ENCODE results near the gene IDS. TPM values are rescaled to one million over a fixed set of nuclear protein-coding genes. Genes with fewer than 3 reads are reported as not detected.
A peak's percentile ranks its signal among the peaks of the same experiment; 100 is the strongest.
"Not testable (repeated sequence)": the region's sequence is repeated elsewhere in the genome, so short reads cannot be mapped to it uniquely, and the experiment has no call there.

IDS gene
- polyA plus RNA-seq, 4 donors: 32.4 to 42.5 (median 36.9) TPM

GRCh38 chrX:149503446-149503845 lies 1.7 kb downstream of the IDS start:
- DNase-seq (ENCODE audit: low read depth in 4 of 4, low spot score in 3 of 4): not testable (repeated sequence)

GRCh38 chrX:149502923-149503322 lies 2.2 kb downstream of the IDS start:
- not testable (repeated sequence) for DNase-seq (ENCODE audit: low read depth in 4 of 4, low spot score in 3 of 4)

- no peak for DNase-seq (ENCODE audit: low read depth in 4 of 4, low spot score in 3 of 4)
These were observed 5.3 kb downstream of the IDS start for GRCh38 chrX:149499766-149500165.

- no peak for DNase-seq (ENCODE audit: low read depth in 4 of 4, low spot score in 3 of 4)
These were observed 6.3 kb downstream of the IDS start for GRCh38 chrX:149498767-149499166.

DNA sequence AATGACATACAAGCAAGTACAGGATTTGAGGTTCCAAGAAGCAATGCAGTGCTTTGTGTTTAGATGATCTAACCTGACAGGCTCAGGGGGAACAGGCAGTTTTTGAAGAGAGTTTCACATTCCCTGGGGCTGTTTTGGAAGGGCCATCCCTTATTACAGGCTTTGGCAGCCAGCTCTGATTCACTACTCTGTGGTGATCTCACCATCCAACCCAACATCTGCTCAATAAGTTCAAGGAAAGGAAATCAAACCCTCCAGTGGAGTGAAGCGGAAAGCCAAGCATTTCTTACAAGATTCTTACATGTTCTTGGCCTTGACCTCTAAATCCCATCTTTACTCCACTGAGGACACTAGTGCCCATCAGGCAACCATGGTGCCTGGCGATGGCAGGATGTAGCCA lies 7.5 kb downstream of the IDS start:
- DNase-seq (ENCODE audit: low read depth in 4 of 4, low spot score in 3 of 4): no peak

GRCh38 chrX:149497054-149497453 lies 8.1 kb downstream of the IDS start:
- no peak for DNase-seq (ENCODE audit: low read depth in 4 of 4, low spot score in 3 of 4)

GRCh38 chrX:149495573-149496071 lies 9.5 kb downstream of the IDS start:
- no peak for DNase-seq (ENCODE audit: low read depth in 4 of 4, low spot score in 3 of 4)

GRCh38 chrX:149494844-149495565 lies 10.1 kb downstream of the IDS start:
- no peak for DNase-seq (ENCODE audit: low read depth in 4 of 4, low spot score in 3 of 4)

GRCh38 chrX:149493567-149494562 lies 11.2 kb downstream of the IDS start:
- DNase-seq (ENCODE audit: low read depth in 4 of 4, low spot score in 3 of 4): no peak

DNA sequence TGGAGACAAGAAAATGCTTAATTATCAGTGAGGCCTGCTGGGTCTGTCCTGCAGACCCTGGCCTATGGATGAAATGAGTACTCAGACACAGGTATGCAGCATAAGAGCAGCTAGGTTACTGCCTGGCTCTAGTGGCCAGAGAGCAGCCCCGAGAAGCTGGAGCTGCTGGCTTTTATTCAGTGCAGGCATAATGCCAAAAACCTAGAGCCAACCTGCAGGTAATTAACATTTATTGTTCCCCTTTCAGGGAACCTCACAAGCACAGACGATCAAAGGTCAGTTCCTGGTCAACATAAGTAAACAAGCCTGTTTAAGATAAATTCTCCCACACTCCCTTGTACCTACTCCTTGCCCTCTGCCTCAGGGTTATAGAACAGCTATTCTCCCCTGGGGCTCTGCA lies 13.3 kb downstream of the IDS start:
- DNase-seq (ENCODE audit: low read depth in 4 of 4, low spot score in 3 of 4): no peak

DNA sequence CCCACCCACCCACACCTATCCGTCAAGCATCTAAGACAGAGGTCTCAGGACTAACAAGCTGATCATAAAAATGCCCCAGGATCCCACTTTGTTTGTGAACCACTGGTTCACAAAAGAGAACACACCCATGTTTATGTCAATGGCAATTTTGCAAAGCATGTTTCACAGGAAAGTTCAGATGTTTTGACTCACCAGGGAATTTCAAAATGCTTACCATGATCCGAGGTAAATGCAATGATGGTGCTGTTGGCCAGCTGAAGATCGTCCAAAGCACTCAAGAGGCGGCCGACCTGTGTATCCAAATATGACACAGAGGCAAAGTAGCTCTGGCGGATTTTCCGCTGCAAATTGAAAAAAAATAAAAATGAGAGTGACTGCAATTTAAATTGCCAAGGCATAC lies 15.0 kb downstream of the IDS start:
- no peak for DNase-seq (ENCODE audit: low read depth in 4 of 4, low spot score in 3 of 4)

- DNase-seq (ENCODE audit: low read depth in 4 of 4, low spot score in 3 of 4): not testable (repeated sequence)
These were observed 16.6 kb downstream of the IDS start for GRCh38 chrX:149488411-149489052.

DNA sequence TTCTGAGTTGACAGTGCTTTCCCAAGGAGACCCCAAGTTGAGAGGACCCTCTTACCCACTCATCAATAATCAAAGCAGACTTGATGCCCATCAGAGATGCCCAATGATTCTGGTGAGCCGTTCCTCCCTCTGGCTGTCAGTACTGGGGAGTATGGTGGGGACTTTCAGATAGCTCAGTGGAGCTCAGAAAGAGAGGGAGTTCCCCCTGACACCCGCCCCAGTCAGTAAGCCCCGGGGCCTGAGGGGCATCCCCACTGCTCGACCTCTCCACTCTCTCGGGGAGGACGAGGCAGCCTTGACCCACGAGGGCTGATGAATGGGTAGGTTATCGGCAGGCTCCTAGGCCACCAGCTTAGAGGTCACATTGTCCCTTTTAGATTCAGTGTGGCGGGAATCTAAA lies 17.1 kb downstream of the IDS start:
- DNase-seq (ENCODE audit: low read depth in 4 of 4, low spot score in 3 of 4): not testable (repeated sequence)

GRCh38 chrX:149487292-149487691 lies 17.8 kb downstream of the IDS start:
- DNase-seq (ENCODE audit: low read depth in 4 of 4, low spot score in 3 of 4): no peak

DNA sequence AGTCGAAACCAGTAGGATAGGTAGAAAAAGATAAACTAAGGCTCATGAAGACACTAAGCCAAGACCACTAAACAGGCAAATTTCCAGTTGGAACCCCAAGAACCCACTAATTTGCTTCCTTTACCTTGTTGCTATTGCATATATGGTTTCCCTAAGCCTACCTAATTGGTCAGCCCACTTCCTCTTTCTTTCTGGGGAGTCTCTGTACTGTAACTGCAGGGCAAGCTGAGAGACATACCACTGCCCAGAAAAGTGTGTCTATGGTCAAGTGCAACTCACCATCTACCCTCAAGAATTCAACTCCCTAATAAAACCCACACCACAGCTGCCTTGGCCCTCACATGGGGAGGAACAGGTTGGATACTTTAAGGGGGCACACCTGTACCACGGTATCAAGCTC lies 28.6 kb downstream of the IDS start:
- no peak for DNase-seq (ENCODE audit: low read depth in 4 of 4, low spot score in 3 of 4)

- no peak for DNase-seq (ENCODE audit: low read depth in 4 of 4, low spot score in 3 of 4)
These were observed 31.1 kb downstream of the IDS start for GRCh38 chrX:149473966-149474365.

GRCh38 chrX:149473092-149473491 lies 32.0 kb downstream of the IDS start:
- DNase-seq (ENCODE audit: low read depth in 4 of 4, low spot score in 3 of 4): no peak

GRCh38 chrX:149472625-149473024 lies 32.5 kb downstream of the IDS start:
- no peak for DNase-seq (ENCODE audit: low read depth in 4 of 4, low spot score in 3 of 4)

- no peak for DNase-seq (ENCODE audit: low read depth in 4 of 4, low spot score in 3 of 4)
These were observed 33.7 kb downstream of the IDS start for GRCh38 chrX:149471397-149471796.

- DNase-seq (ENCODE audit: low read depth in 4 of 4, low spot score in 3 of 4): peak; percentile 35 to 50 (median 42)
These were observed 34.2 kb downstream of the IDS start for GRCh38 chrX:149470955-149471354.

DNA sequence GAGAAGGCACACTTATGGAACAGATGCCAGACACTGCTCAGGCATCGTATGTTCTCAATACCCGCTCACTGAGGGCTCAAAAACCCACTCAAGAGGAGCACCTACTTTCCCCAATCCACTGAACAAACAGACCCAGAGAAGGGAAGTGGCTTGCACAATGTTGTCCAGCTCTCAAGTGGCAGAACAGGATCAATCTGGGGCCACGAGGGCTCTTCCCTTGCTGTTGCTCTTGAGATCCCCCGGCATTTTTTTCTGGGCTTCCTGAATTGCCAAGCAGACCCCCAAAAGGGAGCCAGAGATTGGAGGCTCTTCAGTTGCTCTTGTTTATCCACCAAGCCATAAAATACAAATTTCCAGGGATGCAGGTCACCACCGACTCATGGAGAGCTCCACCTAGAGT lies 35.7 kb downstream of the IDS start:
- DNase-seq (ENCODE audit: low read depth in 4 of 4, low spot score in 3 of 4): no peak
